Transverse colon (tissue), 3 donors: ENCODE measurements around the gene MFNG.

Experiments used
- CTCF ChIP-seq, 5 experiments: fragments of 200-600 bp in 3 of 5; fragments of 450-650 bp in 2 of 5; sonication (generic) in 3 of 5; IDR thresholded peaks; 1 replicate in 2 of 5; 2 replicates in 3 of 5; pipeline ENCODE4 v1.5.1; 2016 to 2017; ENCODE audit warnings: antibody characterized with exemption in 5 of 5, inconsistent platforms in 3 of 5, mild to moderate bottlenecking in 2 of 5, moderate library complexity in 1 of 5
- EP300 ChIP-seq: sonication (generic); formaldehyde crosslinking; IDR thresholded peaks from one replicate; pipeline ENCODE4 v1.6.1; 2017; ENCODE audit warnings: antibody characterized with exemption, low read depth
- POLR2A ChIP-seq: fragments of 450-650 bp; IDR thresholded peaks from one replicate; pipeline ENCODE4 v1.6.1; 2016; ENCODE audit warnings: antibody characterized with exemption, mild to moderate bottlenecking, moderate library complexity

GRCh38 chr22:37442135-37442534, 44.0 kb downstream of the MFNG start:
- TF ChIP-seq CTCF (IDR thresholded peaks at IDR 0.05) = no peak
- no peak for TF ChIP-seq EP300
- TF ChIP-seq POLR2A = no peak
